HG02970 (cell line): Measurements from ENCODE around the gene HSPB1.
"Not testable (repeated sequence)": the region's sequence is repeated elsewhere in the genome, so short reads cannot be mapped to it uniquely, and the experiment has no call there.

Experiments used
- ATAC-seq: cut with Tn5 transposase; IDR thresholded peaks from one replicate; pipeline ENCODE4 v1.9.1; 2021; ENCODE audit warnings: mild to moderate bottlenecking, moderate library complexity, moderate number of reproducible peaks; ENCODE audit not compliant: unreplicated experiment, low FRiP score

Gene HSPB1

DNA sequence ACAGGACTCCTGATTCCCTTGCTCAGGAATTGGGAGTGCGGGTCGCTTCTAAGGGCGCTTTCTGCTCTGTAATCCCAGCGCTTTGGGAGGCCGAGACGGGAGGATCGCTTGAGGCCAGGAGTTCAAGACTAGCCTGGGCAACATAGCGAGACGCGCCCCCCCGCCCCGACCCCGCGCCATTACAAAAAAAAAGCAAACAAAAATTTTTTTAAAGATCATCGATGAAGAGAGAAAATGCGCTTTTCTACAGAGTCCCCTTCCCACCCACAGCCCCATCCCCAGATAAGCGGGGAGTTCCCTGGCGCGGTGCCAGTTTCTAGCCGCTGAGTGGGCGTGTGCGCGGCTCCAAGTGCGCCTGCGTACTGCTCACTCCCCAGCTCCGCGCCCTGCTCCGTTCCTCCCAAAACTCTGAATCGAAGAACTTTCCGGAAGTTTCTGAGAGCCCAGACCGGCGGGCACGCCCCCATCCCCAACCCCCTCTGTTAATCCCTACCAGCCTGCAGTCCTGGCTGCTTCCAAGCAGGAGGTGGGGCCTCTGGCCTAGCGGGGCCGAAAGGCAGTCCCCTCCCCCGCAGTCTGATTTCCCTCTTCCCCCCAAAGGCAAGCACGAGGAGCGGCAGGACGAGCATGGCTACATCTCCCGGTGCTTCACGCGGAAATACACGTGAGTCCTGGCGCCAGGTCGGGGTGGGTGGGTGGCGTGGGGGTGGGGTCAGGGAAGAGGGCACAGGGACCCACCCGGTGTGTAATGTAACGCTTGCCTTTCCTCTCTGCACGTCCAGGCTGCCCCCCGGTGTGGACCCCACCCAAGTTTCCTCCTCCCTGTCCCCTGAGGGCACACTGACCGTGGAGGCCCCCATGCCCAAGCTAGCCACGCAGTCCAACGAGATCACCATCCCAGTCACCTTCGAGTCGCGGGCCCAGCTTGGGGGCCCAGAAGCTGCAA lies 1.0 kb downstream of the HSPB1 start:
- ATAC-seq = no peak

- ATAC-seq = no peak
Observed at GRCh38 chr7:76304888-76305375, 2.5 kb downstream of the HSPB1 start.

- not testable (repeated sequence) for ATAC-seq
Observed at GRCh38 chr7:76308874-76309273, 6.4 kb downstream of the HSPB1 start.

DNA sequence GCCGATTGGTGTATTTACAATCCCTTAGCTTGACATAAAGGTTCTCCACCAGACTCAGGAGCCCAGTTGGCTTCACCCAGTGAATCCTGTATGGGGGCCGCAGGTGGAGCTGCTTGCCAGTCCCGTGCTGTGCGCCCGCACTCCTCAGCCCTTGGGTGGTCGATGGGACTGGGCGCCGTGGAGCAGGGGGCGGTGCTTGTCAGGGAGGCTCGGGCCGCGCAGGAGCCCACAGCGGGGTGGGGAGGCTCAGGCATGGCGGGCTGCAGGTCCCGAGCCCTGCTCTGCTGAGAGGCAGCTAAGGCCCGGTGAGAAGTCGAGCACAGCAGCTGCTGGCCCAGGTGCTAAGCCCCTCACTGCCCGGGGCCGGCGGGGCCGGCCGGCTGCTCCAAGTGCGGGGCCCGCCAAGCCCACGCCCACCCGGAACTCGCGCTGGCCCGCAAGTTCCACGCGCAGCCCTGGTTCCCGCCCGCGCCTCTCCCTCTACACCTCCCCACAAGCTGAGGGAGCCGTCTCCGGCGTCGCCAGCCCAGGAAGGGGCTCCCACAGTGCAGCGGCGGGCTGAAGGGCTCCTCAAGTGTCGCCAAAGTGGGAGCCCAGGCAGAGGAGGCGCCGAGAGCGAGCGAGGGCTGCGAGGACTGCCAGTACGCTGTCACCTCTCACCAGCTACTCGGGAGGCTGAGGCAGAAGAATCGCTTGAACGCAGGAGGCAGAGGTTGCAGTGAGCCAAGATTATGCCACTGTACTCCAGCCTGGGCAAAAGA lies 7.0 kb downstream of the HSPB1 start:
- not testable (repeated sequence) for ATAC-seq

DNA sequence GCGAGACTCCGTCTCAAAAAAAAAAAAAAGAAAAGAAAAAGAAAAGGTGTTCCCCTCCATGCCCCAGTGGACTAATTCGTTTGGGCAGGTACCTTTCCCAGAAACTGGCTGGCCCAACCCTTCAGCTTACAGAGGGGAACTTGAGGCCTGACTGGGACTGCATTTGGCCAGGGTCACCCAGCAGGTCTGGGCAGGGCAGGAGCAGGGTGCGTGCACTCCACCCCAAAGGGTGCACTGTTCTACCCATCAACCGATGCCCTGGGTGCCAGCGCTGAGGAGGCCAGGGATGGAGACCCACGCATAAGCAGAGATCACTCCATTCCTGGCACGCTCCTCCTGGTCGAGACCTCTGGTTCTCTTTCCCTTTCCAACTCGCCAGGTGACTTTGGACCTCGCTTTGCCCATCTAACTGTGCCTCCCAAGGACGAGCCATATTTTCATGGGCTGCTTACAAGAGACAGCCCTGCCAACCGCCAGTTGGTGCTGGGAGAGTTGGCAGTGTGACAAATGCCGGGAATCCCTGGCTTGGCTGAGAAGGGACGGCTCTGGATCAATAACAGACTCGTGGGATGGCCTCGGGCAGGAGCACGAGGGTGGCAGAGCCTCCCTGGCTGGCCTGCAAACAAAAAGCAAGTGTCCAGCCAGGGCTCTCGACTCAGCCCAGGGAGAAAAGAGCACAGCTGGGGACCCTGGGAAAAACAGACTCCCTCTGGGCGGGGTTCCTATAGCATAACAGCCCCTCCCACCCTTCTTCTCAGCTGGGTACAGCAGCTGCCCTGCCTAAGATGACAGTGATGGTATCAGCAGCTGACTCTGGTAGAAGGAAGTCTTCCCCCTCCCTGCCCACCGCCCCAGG lies 7.9 kb downstream of the HSPB1 start:
- ATAC-seq = no peak

DNA sequence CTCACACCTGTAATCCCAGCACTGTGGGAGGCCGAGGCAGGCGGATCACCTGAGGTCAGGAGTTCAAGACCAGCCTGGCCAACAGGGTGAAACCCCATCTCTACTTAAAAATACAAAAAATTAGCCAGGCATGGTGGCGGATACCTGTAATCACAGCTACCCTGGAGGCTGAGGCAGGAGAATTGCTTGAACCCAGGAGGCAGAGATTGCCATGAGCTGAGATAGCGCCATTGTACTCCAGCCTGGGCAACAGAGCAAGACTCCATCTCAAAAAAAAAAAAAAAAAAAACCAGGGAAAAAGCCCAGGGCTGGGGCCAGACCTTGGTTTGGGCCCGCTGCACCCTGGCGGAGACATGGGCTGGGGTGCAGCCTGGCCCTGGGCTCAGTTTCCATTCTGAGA lies 9.4 kb downstream of the HSPB1 start:
- not testable (repeated sequence) for ATAC-seq

DNA sequence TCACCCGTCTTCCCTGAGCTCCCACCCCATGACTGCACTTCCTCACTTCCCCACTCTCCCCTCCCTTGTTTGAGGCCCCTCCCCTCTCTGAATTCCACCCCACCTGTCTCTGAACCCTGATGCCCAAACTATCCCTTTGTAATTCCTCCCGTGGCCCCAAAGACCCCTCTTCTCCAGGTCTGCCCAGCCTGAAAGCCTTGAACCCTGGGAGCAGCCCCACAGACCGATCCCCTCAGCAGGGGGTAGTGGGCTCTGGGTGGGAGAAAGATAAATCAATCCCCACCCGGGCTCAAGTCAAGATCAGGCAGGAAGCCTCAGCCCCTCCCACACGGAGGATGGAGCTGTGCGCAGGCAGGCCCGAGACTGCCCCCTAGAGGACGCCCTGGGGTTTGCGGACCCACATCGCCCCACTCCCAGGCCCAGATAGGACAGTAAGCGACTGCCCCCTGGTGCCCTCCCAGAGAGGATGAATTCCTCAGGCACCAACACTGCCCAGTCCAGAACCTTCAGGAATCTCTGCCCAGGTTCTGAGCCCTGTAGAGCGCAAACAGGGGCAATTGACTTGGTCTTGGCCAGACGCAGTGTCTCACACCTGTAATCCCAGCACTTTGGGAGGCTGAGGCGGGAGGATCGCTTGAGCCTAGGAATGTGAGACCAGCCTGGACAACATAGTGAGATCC lies 11.7 kb downstream of the HSPB1 start:
- peak; percentile 43 for ATAC-seq

DNA sequence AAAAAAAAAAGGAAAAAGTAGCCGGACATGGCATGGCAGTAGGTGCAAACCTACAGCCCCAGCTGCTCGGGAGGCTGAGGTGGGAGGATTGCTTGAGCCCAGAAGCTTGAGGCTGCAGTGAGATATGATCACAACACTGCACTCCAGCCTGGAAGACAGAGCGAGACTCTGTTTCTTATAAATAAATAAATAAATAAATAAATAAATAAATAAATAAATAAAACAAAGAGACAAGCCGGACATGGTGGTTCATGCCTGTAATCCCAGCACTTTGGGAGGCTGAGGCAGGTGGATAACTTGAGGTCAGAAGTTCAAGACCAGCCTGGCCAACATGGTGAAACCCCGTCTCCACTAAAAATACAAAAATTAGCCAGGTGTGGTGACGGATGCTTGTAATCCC lies 12.3 kb downstream of the HSPB1 start:
- not testable (repeated sequence) for ATAC-seq

GRCh38 chr7:76315364-76315763 lies 12.9 kb downstream of the HSPB1 start:
- no peak for ATAC-seq

DNA sequence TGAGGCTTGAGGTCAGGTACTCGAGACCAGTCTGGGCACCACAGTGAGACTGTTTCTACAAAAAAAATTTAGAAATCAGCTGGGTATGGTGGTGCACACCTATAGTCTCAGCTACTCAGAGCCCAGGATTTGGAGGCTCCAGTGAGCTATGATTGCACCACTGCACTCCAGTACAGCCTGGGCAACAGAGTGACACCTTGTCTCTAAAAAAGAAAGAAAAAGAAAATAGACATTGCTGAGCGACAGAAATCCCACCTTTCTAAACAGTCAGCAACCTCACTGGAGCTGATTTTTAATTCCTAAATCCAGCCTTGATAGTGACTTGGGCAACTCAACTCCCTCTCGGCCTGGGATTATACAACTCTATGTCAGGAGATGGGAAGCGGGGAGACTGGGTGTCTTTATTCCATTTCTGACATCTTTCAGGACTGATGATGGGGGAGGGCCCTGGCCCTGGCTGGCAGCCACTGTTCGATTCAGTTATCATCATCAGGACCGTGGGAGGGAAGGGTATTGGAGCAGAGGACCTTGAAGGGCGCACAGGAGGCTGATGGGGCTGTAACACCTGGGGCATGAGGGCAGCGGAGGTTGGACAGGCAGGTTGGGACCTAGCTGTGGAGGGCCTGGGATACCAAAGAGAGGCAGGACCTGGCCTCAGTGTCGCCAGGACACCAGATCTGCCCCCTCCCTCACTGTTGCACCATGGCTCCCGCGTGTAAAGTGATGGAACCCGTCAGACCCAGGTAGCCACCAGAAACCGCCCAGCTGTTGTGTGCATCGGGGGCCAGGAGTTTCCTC lies 14.7 kb downstream of the HSPB1 start:
- ATAC-seq = no peak

DNA sequence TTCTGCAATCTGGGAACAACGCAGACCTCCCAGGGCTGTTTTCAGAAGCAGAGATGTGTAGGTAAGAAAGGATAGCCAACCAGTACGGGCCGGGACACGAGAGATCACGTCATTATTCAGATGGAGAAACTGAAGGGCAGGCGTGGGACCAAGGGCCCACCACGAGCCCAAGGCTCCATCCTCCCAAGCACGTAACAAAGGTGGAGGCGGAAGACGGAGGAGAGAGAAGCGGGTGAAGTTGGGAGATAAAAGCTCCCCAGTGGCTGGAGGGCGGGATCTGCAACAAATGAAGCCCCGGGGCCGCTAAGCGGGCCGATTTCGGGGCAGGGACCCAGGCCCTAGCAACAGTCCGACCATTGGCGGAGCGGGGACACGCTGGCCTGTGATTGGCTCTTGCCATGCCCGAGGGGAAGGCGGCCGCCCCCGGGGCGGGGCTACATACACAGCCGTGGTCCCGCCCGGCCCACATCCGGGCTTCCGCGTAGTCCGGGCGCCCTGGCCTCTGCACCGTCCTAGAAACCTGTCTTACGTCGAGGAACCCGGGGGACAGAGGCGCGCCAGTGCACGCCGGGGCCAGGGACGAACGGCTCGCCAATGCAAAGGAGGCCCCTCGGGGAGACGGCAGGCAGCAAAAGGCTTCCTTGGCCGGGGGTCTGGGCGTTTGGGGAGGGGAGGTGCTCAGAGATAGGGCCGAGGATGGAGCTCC lies 15.5 kb downstream of the HSPB1 start:
- ATAC-seq = peak; percentile 88

DNA sequence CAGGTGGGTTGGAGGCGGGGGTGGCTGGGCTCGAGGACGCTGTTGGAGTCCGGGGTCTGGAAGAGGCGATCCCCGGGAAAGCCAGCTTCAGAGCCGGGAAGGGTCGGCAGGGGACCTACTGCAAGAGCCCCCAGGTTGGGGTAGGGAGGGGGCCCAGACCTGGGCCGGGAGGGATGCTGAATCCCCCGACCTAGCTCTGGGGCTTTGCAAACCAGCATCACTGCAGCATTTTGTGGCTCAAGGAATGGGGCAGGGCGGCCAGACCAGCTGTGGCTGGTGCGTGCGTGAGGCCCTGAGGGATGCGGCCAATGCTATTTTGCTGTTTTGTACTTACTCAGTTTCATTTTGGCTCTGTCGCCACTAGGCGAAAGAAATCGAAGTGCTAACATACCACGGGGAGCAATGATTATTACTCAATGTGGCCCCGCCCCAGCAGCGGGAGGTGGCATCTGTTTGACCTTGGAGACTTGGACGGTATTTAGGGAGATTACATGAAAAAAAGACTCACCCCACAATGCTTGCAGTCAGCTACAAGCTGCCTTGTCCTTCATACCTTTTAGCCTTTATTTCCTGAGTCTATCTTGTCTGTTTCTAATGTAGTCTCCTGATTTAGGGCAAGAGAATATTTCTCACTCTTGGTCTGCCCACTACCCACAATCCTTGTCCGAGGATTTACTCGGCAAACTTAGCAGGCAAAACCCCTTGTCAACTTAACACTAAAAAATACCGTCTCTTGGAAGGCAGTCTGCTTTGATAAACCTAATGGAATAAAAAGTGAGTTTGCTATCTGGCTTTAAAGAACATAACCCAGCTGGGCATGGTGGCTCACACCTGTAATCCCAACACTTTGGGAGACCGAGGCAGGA lies 16.2 kb downstream of the HSPB1 start:
- ATAC-seq = peak; percentile 30

DNA sequence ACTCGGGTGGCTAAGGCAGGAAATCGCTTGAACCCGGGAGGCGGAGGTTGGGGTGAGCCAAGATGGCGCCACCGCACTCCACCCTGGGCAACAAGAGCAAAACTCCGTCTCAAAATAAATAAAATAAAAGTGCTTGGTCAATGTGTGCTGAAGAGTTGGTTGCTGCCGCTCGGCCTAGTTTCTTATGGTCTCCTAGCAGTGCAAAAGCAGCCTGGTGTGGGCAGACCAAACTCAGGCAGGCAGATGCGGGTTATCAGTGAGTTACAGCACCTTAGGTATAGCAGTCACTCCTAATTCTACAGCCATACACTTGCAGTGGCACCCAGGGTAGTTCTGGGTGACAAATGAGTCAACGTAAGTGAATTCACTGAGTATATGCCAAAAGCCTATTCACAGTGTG lies 22.6 kb downstream of the HSPB1 start:
- ATAC-seq = no peak

- ATAC-seq = no peak
Observed at GRCh38 chr7:76325811-76326210, 23.3 kb downstream of the HSPB1 start.

DNA sequence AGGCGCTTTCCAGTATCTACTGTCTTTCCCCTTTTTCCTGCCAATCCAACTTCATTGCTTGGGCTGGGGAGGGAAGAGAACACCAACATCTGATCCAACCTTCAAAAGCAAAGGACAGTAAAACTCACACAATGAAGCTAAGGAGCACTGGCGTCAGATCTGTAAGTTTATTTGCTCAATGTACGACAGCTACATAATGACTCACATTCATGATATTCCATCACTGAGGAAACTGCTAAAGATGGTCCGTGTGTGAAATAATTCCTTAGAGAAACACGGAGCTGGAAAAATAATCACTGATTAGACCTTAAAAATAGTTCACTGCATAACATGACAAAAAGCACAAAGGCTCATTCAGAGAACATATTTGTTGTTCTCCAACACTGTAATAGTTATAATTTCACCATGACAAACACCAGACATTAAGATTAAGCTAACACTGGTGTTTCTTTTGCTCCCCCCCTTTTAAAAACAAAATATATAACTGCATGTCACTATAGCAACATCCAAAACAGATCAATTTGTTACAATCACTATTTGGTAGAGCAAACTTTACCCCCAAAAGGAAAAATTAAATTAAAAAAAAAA lies 24.3 kb downstream of the HSPB1 start:
- ATAC-seq = no peak

DNA sequence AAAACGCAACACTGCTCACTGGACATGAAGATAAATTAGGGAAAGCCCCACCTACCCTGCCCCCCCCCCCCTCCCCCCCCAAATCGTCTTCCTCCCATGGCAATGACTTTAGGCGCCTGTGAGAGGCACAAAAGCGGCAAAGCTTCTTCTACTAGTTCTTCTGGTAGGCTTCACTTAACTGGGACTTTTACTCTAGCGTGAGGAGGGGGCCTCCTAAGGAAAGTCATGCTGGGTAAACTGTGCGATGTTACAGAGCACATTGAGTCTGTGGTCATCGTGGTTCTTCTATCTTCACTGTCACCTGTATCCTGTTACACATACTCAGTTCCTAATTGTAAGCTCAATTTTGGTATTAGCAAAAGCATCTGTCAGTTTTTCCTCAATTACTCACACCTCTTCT lies 25.1 kb downstream of the HSPB1 start:
- ATAC-seq = no peak

GRCh38 chr7:76328389-76328788 lies 25.9 kb downstream of the HSPB1 start:
- ATAC-seq = no peak
